ENCODE results near the gene EP400. TPM values are rescaled to one million over a fixed set of nuclear protein-coding genes. Genes with fewer than 3 reads are reported as not detected.

The EP400 gene
- total RNA-seq, 1 experiment from 2014 or later, result 61.7 TPM

DNA sequence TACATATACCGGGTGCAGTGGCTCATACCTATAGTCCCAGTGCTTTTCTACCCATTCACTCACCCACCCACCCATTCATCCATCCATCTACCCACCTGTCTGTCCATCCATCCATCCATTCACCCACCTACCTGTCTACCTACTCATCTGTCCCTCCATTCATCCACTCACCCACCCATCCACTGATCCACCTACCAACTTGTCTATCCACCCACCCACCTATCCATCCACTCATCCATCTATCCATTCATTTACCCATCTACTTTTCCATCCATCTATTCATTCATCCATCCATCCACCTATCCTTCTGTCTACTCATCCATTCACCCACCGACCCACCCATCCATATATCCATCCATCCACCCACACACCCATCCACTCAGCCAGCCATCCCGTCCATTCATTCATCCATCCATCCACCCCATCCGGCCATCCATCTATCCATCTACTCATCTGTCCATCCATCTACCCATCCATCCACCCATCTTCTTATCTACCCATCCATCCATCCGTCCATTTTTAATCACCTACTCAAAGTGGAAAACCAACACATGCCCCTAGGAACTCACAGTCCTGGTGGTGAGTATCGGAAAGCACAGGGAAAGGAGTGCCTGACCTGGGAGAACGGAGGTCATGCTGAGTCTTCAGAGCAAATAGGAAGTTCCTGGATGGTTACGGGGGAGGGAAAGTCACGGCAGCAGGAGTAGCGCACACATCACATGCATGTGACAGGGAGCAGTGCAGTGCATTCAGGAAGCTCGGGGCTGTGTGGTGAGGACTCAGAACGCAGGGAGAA, 174.4 kb downstream of the EP400 start:
- Histone ChIP-seq H3K23me2 (ENCODE audit: insufficient read length, low read depth, low read length, poor library complexity, severe bottlenecking) (no peaks in the 10 kb centered on the region), H3K27ac (ENCODE audit: insufficient read length, low read depth, low read length) (no peak overlapping the region), H3K79me1 (ENCODE audit: insufficient read depth, low read depth, low read length, poor library complexity, severe bottlenecking) (no peaks in the 10 kb centered on the region), H3K79me2 (ENCODE audit: insufficient read depth, low read length) (no peaks in the 10 kb centered on the region), H3K14ac (ENCODE audit: insufficient read depth, low read length) (no peak overlapping the region), H3K23ac (ENCODE audit: insufficient read length, low read depth, low read length) (no peak overlapping the region), H3K4me1 (ENCODE audit: insufficient read depth, low read length) (no peaks in the 10 kb centered on the region), H3T11ph (ENCODE audit: low read length) (no peak overlapping the region), H4K8ac (replicated peaks; ENCODE audit: insufficient read length, low read depth, low read length) (no peak overlapping the region), H2AK5ac (ENCODE audit: insufficient read length, low read length) (no peak overlapping the region), H4K20me1 (ENCODE audit: control insufficient read depth, insufficient read depth, insufficient read length) (no peaks in the 10 kb centered on the region), H2BK15ac (ENCODE audit: low read depth, low read length) (no peak overlapping the region), H2BK12ac (ENCODE audit: insufficient read length, low read depth, low read length) (no peak overlapping the region), H2BK120ac (ENCODE audit: low read depth, low read length, poor library complexity, severe bottlenecking) (no peak overlapping the region), H4K91ac (ENCODE audit: insufficient read length, low read depth, low read length) (no peak overlapping the region), H2BK20ac (ENCODE audit: low read depth, low read length, poor library complexity, severe bottlenecking) (no peak overlapping the region), H3K27me3 (ENCODE audit: insufficient read depth, low read length) (no peaks in the 10 kb centered on the region), H4K5ac (ENCODE audit: insufficient read length, low read depth, low read length) (no peak overlapping the region), H3K9ac (ENCODE audit: extremely low read depth, insufficient read length, low read length) (no peak overlapping the region), H3K18ac (ENCODE audit: insufficient read length, low read depth, low read length) (no peak overlapping the region), H2BK5ac (ENCODE audit: insufficient read length, low read length) (no peak overlapping the region), H3K4me2 (ENCODE audit: insufficient read depth, insufficient read length, low read length) (no peak overlapping the region), H3K4ac (ENCODE audit: low read depth, low read length) (no peak overlapping the region), H2AFZ (ENCODE audit: low read length) (no peak overlapping the region), H3K56ac (ENCODE audit: insufficient read length, low read depth, low read length) (no peak overlapping the region), H3K9me3 (ENCODE audit: control insufficient read depth, low read depth, low read length) (peaks cover 19% of the 10 kb centered on the region)
- no peak for DNase-seq
- WGBS (ENCODE audit: extremely low coverage, insufficient read length, low lambda C conversion rate), result no CpG with 5 or more reads among the region's 12 CpGs
- peaks cover 6% of the 10 kb centered on the region for H3K27me3 Mint-ChIP-seq (ENCODE audit: low read depth)
- TF ChIP-seq CTCF (conservative IDR thresholded peaks at IDR 0.05), result no peak
- H3K36me3 Mint-ChIP-seq (ENCODE audit: insufficient read depth in 1 of 3, low read depth in 3 of 3), result peaks cover 52 to 69% (median 64%) of the 10 kb centered on the region in 3 experiments
- H3K27ac Mint-ChIP-seq, result no peak overlapping the region
- peaks cover 19 to 25% of the 10 kb centered on the region in 2 experiments for H3K9me3 Mint-ChIP-seq
- no peak overlapping the region for H3K4me3 Mint-ChIP-seq
- H3K4me1 Mint-ChIP-seq, result no peaks in the 10 kb centered on the region
